SK-N-SH (cell line): ENCODE results near the gene P3H3. TPM values are rescaled to one million over a fixed set of nuclear protein-coding genes. Genes with fewer than 3 reads are reported as not detected.
"Not testable (repeated sequence)": the region's sequence is repeated elsewhere in the genome, so short reads cannot be mapped to it uniquely, and the experiment has no call there.

Experiments used
- CTCF ChIA-PET: fragments of 300-600, 350-600 bp; formaldehyde crosslinking; extraction: SDS; loops from one replicate; lab custom pipeline; 2021; lab: Yijun Ruan, JAX
- POLR2A ChIA-PET: fragments of 350-600 bp; sonication (Branson Sonifier 250); formaldehyde crosslinking; extraction: SDS; loops from one replicate; lab custom pipeline; 2020; ENCODE audit warnings: antibody characterized with exemption, inconsistent platforms; lab: Yijun Ruan, JAX
- DNase-seq: peaks from one replicate; pipeline ENCODE4 v3.0.0; 2012
- H2AFZ ChIP-seq: fragments of 200-600 bp; sonication (generic); 2 replicates; pipeline ENCODE4 v1.8.1; 2016; ENCODE audit warnings: antibody characterized with exemption, mild to moderate bottlenecking, low read depth
- H3F3A ChIP-seq: fragments of 200-600 bp; sonication (generic); replicated peaks from 2 replicates; pipeline ENCODE3; 2016; ENCODE audit warnings: antibody characterized with exemption, mild to moderate bottlenecking; ENCODE audit not compliant: insufficient read depth
- H3K27ac ChIP-seq, 2 experiments: fragments of 200-500 bp in 1 of 2; fragments of 200-600 bp in 1 of 2; sonication (Bioruptor generic) in 1 of 2; sonication (generic), shearing (Covaris generic) in 1 of 2; 2 replicates each; pipeline versions ENCODE4 v1.5.1 to v1.6.1; 2014 to 2016; ENCODE audit warnings: low read depth in 2 of 2, inconsistent platforms in 1 of 2, low read length in 1 of 2, mild to moderate bottlenecking in 1 of 2, mixed read lengths in 1 of 2
- H3K27me3 ChIP-seq: fragments of 200-600 bp; sonication (generic), shearing (Covaris generic); 2 replicates; pipeline ENCODE4 v1.6.1; 2016; ENCODE audit warnings: mixed run types; ENCODE audit not compliant: insufficient read depth
- H3K36me3 ChIP-seq, 2 experiments: fragments of 200-500 bp in 1 of 2; fragments of 200-600 bp in 1 of 2; sonication (Bioruptor generic) in 1 of 2; sonication (generic) in 1 of 2; replicated peaks in 1 of 2; 2 replicates each; pipeline versions ENCODE3 to v1.5.1; 2014 to 2016; ENCODE audit warnings: low read length in 1 of 2, mild to moderate bottlenecking in 1 of 2; ENCODE audit not compliant: insufficient read depth in 2 of 2, control insufficient read depth in 1 of 2
- H3K4me1 ChIP-seq, 2 experiments: fragments of 200-500 bp in 1 of 2; fragments of 200-600 bp in 1 of 2; sonication (Bioruptor generic) in 1 of 2; sonication (generic), shearing (Covaris generic) in 1 of 2; 2 replicates each; pipeline versions ENCODE4 v1.5.1 to v1.6.1; 2014 to 2016; ENCODE audit warnings: low read depth in 1 of 2, low read length in 1 of 2, mixed run types in 1 of 2; ENCODE audit not compliant: insufficient read depth in 2 of 2, control insufficient read depth in 1 of 2
- H3K4me2 ChIP-seq: fragments of 200-600 bp; sonication (generic), shearing (Covaris generic); 2 replicates; pipeline ENCODE4 v1.6.1; 2017; ENCODE audit warnings: mixed run types
- H3K4me3 ChIP-seq, 2 experiments: fragments of 200-500 bp in 1 of 2; fragments of 200-600 bp in 1 of 2; sonication (Bioruptor generic) in 1 of 2; sonication (generic), shearing (Covaris generic) in 1 of 2; 2 replicates each; pipeline versions ENCODE4 v1.5.1 to v1.8.1; 2014 to 2016; ENCODE audit warnings: low read depth in 2 of 2, inconsistent platforms in 1 of 2, low read length in 1 of 2, mild to moderate bottlenecking in 1 of 2, mixed read lengths in 1 of 2, moderate library complexity in 1 of 2
- H3K79me2 ChIP-seq: fragments of 200-600 bp; sonication (generic); 2 replicates; pipeline ENCODE4 v1.8.1; 2017; ENCODE audit warnings: mild to moderate bottlenecking; ENCODE audit not compliant: insufficient read depth
- H3K9ac ChIP-seq: fragments of 200-600 bp; sonication (generic); 2 replicates; pipeline ENCODE4 v1.6.1; 2017; ENCODE audit warnings: mixed run types
- H3K9me2 ChIP-seq: fragments of 200-600 bp; sonication (generic); 2 replicates; pipeline ENCODE4 v1.6.1; 2017; ENCODE audit warnings: mixed run types
- H3K9me3 ChIP-seq: fragments of 200-600 bp; sonication (generic); 2 replicates; pipeline ENCODE4 v1.6.1; 2017; ENCODE audit warnings: mixed run types, mild to moderate bottlenecking, moderate library complexity
- H4K20me1 ChIP-seq: fragments of 200-600 bp; sonication (generic); 2 replicates; pipeline ENCODE4 v1.6.1; 2017; ENCODE audit warnings: mild to moderate bottlenecking, mixed run types; ENCODE audit not compliant: insufficient read depth
- ELF1 ChIP-seq: IDR thresholded peaks from 2 replicates; pipeline ENCODE4 v1.4.0; 2012
- EP300 ChIP-seq, 2 experiments: IDR thresholded peaks; 2 replicates each; pipeline versions ENCODE4 v1.4.0 to v1.6.1; 2012; ENCODE audit warnings: borderline replicate concordance in 1 of 2, low read depth in 1 of 2, low read length in 1 of 2
- EZH2phosphoT487 ChIP-seq: fragments of 200-600 bp; sonication (generic); IDR thresholded peaks from 2 replicates; pipeline ENCODE4 v1.6.1; 2017; ENCODE audit warnings: low read depth, mixed run types, mild to moderate bottlenecking, antibody characterized with exemption, moderate library complexity, borderline replicate concordance
- FOXJ3 ChIP-seq: sonication (generic); formaldehyde crosslinking; IDR thresholded peaks from 2 replicates; pipeline ENCODE4 v1.5.1; 2020; ENCODE audit warnings: mild to moderate bottlenecking, missing genetic modification reagents
- MEF2A ChIP-seq: IDR thresholded peaks from 2 replicates; pipeline ENCODE4 v1.4.0; 2012; ENCODE audit warnings: low read depth, borderline replicate concordance
- MXI1 ChIP-seq: IDR thresholded peaks from 2 replicates; pipeline ENCODE4 v1.6.1; 2012; ENCODE audit warnings: mild to moderate bottlenecking, low read depth, low read length, improper control_type of control experiment
- PBX3 ChIP-seq: IDR thresholded peaks from 2 replicates; pipeline ENCODE4; 2012
- SIN3A ChIP-seq: IDR thresholded peaks from 2 replicates; pipeline ENCODE4 v1.6.1; 2012; ENCODE audit warnings: low read depth, mild to moderate bottlenecking, low read length, moderate library complexity, borderline replicate concordance
- TCF12 ChIP-seq: IDR thresholded peaks from 2 replicates; pipeline ENCODE4 v1.4.0; 2012
- USF1 ChIP-seq: IDR thresholded peaks from 2 replicates; pipeline ENCODE4 v1.4.0; 2012; ENCODE audit warnings: low read depth, borderline replicate concordance
- WGBS: methylation state at CpG from one replicate; pipeline ENCODE4 v1.1.6; 2017; ENCODE audit warnings: low lambda C conversion rate; 5-methylcytosine and 5-hydroxymethylcytosine counted together
- polyA plus RNA-seq, 3 experiments: library from polyadenylated mRNA; depleted of rRNA; stranded (reverse); fragments of >200 nt; gene quantifications; 2 replicates each; pipeline ENCODE4 v1.2.3, GENCODE V29; 2012

P3H3 gene
- polyA plus RNA-seq, 1 of the 3 experiments (the other 2 are of a cell fraction) = 74.6 TPM

GRCh38 chr12:6865307-6865706 is 37.1 kb downstream of the P3H3 start:
- ChIA-PET CTCF (interaction anchor here (0.9 to 10.9 kb wide), 6 partner anchors 7 to 112 kb away, joined by 4 to 164 read pairs (median 11); partner anchors contain the start of genes CDCA3, MLF2, SPSB2 and USP5), POLR2A (interaction anchor here (1.3 to 5.9 kb wide), 3 partner anchors 10 to 49 kb away, joined by 3 to 57 read pairs (median 4); partner anchors contain the start of genes CDCA3, ENO2 and USP5)
- H3K27me3 ChIP-seq, H3K4me2 ChIP-seq, H3K4me3 ChIP-seq, DNase-seq, H2AFZ ChIP-seq, H3K9me3 ChIP-seq, H3K9me2 ChIP-seq, H3K9ac ChIP-seq, H3K27ac ChIP-seq: not testable (repeated sequence)
- H3K79me2 ChIP-seq = peaks cover 30% of the 10 kb centered on the region
- H3K4me1 ChIP-seq = peaks cover 21 to 26% of the 10 kb centered on the region in 2 experiments; a peak in 3 of 4 replicates
- H3F3A ChIP-seq = peaks cover 16% of the 10 kb centered on the region
- peaks cover 22 to 53% of the 10 kb centered on the region in 2 experiments for H3K36me3 ChIP-seq
- peaks cover 24% of the 10 kb centered on the region for H4K20me1 ChIP-seq
- WGBS = 95% methylated on average over 5 of the region's 5 CpGs

- Histone ChIP-seq H3K4me3 (peak overlapping the region; percentile 51 to 91; a peak in 3 of 4 replicates), H2AFZ (peak overlapping the region; percentile 57)
- WGBS = 94% methylated on average over 16 of the region's 19 CpGs
Measured at GRCh38 chr12:6866163-6866919, 38.1 kb downstream of the P3H3 start.

More at GRCh38 chr12:6866163-6866919, 38.1 kb downstream of the P3H3 start:
- H4K20me1 ChIP-seq = peaks cover 34% of the 10 kb centered on the region
- ChIA-PET CTCF (interaction anchor here (0.7 to 10.9 kb wide), 12 partner anchors 8 to 275 kb away, joined by 3 to 164 read pairs (median 4); partner anchors contain the start of genes C12orf57, CDCA3, MLF2 and PTMS), POLR2A (interaction anchor here (0.5 to 5.9 kb wide), 7 partner anchors 11 to 1850 kb away, joined by 3 to 57 read pairs (median 4); partner anchors contain the start of genes CDCA3, GPR162, MLF2 and USP5)
- H3K9me3 ChIP-seq = no peaks in the 10 kb centered on the region
- H3K27me3 ChIP-seq = no peaks in the 10 kb centered on the region
- H3K9me2 ChIP-seq = no peaks in the 10 kb centered on the region
- peaks cover 29 to 31% of the 10 kb centered on the region in 2 experiments for H3K4me1 ChIP-seq
- H3K4me2 ChIP-seq = peak overlapping the region; percentile 99
- DNase-seq = no peak
- H3K79me2 ChIP-seq = peaks cover 40% of the 10 kb centered on the region
- H3K9ac ChIP-seq = peak overlapping the region; percentile 63; the same call in 1 of the 2 replicates
- peak overlapping the region; percentile 51 to 79 for H3K27ac ChIP-seq
- H3F3A ChIP-seq = peaks cover 25% of the 10 kb centered on the region
- TF ChIP-seq ELF1 (no peak), FOXJ3 (CRISPR knock-in tag) (no peak), EZH2phosphoT487 (no peak), USF1 (no peak), MXI1 (no peak), SIN3A (no peak), TCF12 (no peak), EP300 (IDR thresholded peaks at IDR 0.05; ENCODE audit: borderline replicate concordance in 1 of 2, low read depth in 1 of 2, low read length in 1 of 2) (no peak), MEF2A (no peak), PBX3 (no peak)
- peaks cover 27 to 52% of the 10 kb centered on the region in 2 experiments for H3K36me3 ChIP-seq
